ENCODE measurements around the gene CCDC88B.

DNA sequence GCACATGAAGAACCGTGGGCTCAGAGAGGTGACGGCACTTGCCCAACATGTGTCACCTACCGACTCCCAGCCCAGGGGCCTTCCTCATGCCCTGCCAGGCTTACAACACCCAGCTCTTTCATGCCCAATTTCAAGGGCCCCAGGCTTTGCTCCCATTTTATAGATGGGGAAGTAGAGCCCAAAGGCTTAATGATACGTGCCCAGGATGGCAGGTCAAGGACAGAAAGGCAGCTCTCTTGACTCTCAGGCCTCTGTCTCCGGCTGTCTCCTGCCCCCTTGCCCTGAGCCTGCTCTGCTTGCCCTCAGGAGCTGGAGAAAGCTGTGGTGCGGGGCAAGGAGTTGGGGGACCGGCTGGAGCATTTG, 9.0 kb downstream of the CCDC88B start:
- TF ChIP-seq POLR2A (IDR thresholded peaks at IDR 0.05; ENCODE audit: low read depth, low read length) (no peak), POLR2AphosphoS5 (IDR thresholded peaks at IDR 0.05; ENCODE audit: low read depth, low read length) (no peak)
